HFFc6 (cell line): ENCODE data around the gene PNKD. TPM values are rescaled to one million over a fixed set of nuclear protein-coding genes. Genes with fewer than 3 reads are reported as not detected.

Experiments used
- DNase-seq: peaks from one replicate; pipeline ENCODE4 v3.0.0-alpha.2; 2018
- H3K27ac Mint-ChIP-seq: 2 replicates; pipeline ENCODE4 v1.8.0; 2020; ENCODE audit warnings: mild to moderate bottlenecking, mixed read lengths
- H3K27me3 Mint-ChIP-seq: 2 replicates; pipeline ENCODE4 v1.8.0; 2021; ENCODE audit warnings: mild to moderate bottlenecking, moderate library complexity, mixed read lengths; ENCODE audit not compliant: insufficient read depth
- H3K36me3 Mint-ChIP-seq: 2 replicates; pipeline ENCODE4 v1.8.0; 2021; ENCODE audit warnings: low read depth, mixed read lengths
- H3K4me1 Mint-ChIP-seq: 2 replicates; pipeline ENCODE4 v1.8.0; 2020; ENCODE audit warnings: low read depth, mixed read lengths
- H3K4me3 Mint-ChIP-seq: 2 replicates; pipeline ENCODE4 v1.8.0; 2020; ENCODE audit warnings: mild to moderate bottlenecking, moderate library complexity, mixed read lengths
- H3K9me3 Mint-ChIP-seq: 2 replicates; pipeline ENCODE4 v1.8.0; 2020; ENCODE audit warnings: mild to moderate bottlenecking, mixed read lengths
- CTCF ChIP-seq: fragments of 200-600 bp; sonication (generic); IDR thresholded peaks from 2 replicates; pipeline ENCODE4 v1.5.0; 2021; ENCODE audit warnings: antibody characterized with exemption, mild to moderate bottlenecking
- total RNA-seq, 6 experiments: library from RNA; stranded (reverse); fragmentation: NEBNext Ultra II Directional; extraction: Animal tissue kit (Norgen Biotek cat#: 25700); gene quantifications; 2 replicates in 1 of 6; 3 replicates in 5 of 6; pipeline ENCODE4 v1.2.3, GENCODE V29; 2021

Gene PNKD
- total RNA-seq, 6 experiments from 2014 or later: 50.8 to 62.8 (median 57.7) TPM

GRCh38 chr2:218280260-218280870 lies 10.0 kb downstream of the PNKD start:
- Mint-ChIP-seq H3K4me1 (peaks cover 39% of the 10 kb centered on the region), H3K27ac (0 out of 2 replicates have a peak overlapping the region, but pooled peaks have one; percentile 0), H3K4me3 (no peak overlapping the region), H3K27me3 (no peaks in the 10 kb centered on the region; the same call in none of the 2 replicates), H3K9me3 (no peaks in the 10 kb centered on the region), H3K36me3 (peaks cover 4% of the 10 kb centered on the region; the same call in 1 of the 2 replicates)
- no peak for TF ChIP-seq CTCF
- no peak for DNase-seq

GRCh38 chr2:218281449-218281848 lies 11.1 kb downstream of the PNKD start:
- TF ChIP-seq CTCF: no peak
- no peaks in the 10 kb centered on the region; the same call in none of the 2 replicates for H3K27me3 Mint-ChIP-seq
- H3K27ac Mint-ChIP-seq: peak overlapping the region; percentile 74; the same call in 1 of the 2 replicates
- no peak for DNase-seq
- no peak overlapping the region for H3K4me3 Mint-ChIP-seq
- no peaks in the 10 kb centered on the region for H3K9me3 Mint-ChIP-seq
- peaks cover 4% of the 10 kb centered on the region; the same call in 1 of the 2 replicates for H3K36me3 Mint-ChIP-seq
- peaks cover 50% of the 10 kb centered on the region for H3K4me1 Mint-ChIP-seq

GRCh38 chr2:218282173-218282991 lies 12.1 kb downstream of the PNKD start:
- no peaks in the 10 kb centered on the region for H3K9me3 Mint-ChIP-seq
- no peak for TF ChIP-seq CTCF
- DNase-seq: no peak
- H3K4me3 Mint-ChIP-seq: peak overlapping the region; percentile 37
- H3K27ac Mint-ChIP-seq: peak overlapping the region; percentile 84
- H3K4me1 Mint-ChIP-seq: peaks cover 60% of the 10 kb centered on the region
- H3K36me3 Mint-ChIP-seq: peaks cover 4% of the 10 kb centered on the region; the same call in 1 of the 2 replicates
- H3K27me3 Mint-ChIP-seq: peaks cover 4% of the 10 kb centered on the region

- Mint-ChIP-seq H3K4me1 (peaks cover 75% of the 10 kb centered on the region), H3K4me3 (peak overlapping the region; percentile 72)
Observed at GRCh38 chr2:218284106-218284811, 13.9 kb downstream of the PNKD start.

More at GRCh38 chr2:218284106-218284811, 13.9 kb downstream of the PNKD start:
- peaks cover 10% of the 10 kb centered on the region for H3K36me3 Mint-ChIP-seq
- DNase-seq: peak; percentile 78
- TF ChIP-seq CTCF: no peak
- no peaks in the 10 kb centered on the region for H3K9me3 Mint-ChIP-seq
- peak overlapping the region; percentile 100 for H3K27ac Mint-ChIP-seq
- H3K27me3 Mint-ChIP-seq: peaks cover 5% of the 10 kb centered on the region
